Panc1 (cell line): ENCODE measurements around the gene FBLN2. TPM values are rescaled to one million over a fixed set of nuclear protein-coding genes. Genes with fewer than 3 reads are reported as not detected.

Experiments
- ATAC-seq: fragments of 200-7000 bp; cut with Tn5 transposase; 2 replicates; pipeline ENCODE4 v1.9.1; 2020; ENCODE audit warnings: mild to moderate bottlenecking, moderate library complexity
- BruUV-seq: library from RNA; stranded (reverse); fragments of 400-500 nt; replicated peaks from 2 replicates; lab custom pipeline; 2021; lab: Mats Ljungman, UMichigan
- CTCF ChIA-PET: fragments of 300-600 bp; sonication (Branson Sonifier 250); formaldehyde crosslinking; loops from one replicate; lab custom pipeline; 2022; ENCODE audit warnings: antibody characterized with exemption; lab: Charles Lee
- POLR2A ChIA-PET: fragments of 300-600 bp; sonication (Branson Sonifier 250); formaldehyde crosslinking; loops from one replicate; lab custom pipeline; 2022; ENCODE audit warnings: antibody characterized with exemption; lab: Charles Lee
- DNase-seq: peaks from one replicate; pipeline ENCODE4 v3.0.0-alpha.2; 2010; ENCODE audit warnings: low read depth, low spot score
- H3K27ac ChIP-seq: 2 replicates; pipeline ENCODE4 v1.5.1; 2011; ENCODE audit warnings: mild to moderate bottlenecking, low read length, inconsistent platforms
- H3K27me3 ChIP-seq: fragments of 200-500 bp; sonication (Bioruptor generic); 2 replicates; pipeline ENCODE4 v1.6.0; 2014; ENCODE audit warnings: low read length, inconsistent platforms; ENCODE audit not compliant: control insufficient read depth, insufficient read depth
- H3K36me3 ChIP-seq: fragments of 200-500 bp; sonication (Bioruptor generic); 2 replicates; pipeline ENCODE4 v1.5.1; 2014; ENCODE audit warnings: inconsistent platforms, mild to moderate bottlenecking, low read length, moderate library complexity; ENCODE audit not compliant: control insufficient read depth, insufficient read depth
- H3K4me1 ChIP-seq: 2 replicates; pipeline ENCODE4 v1.5.1; 2011; ENCODE audit warnings: inconsistent platforms, mild to moderate bottlenecking, low read length, moderate library complexity; ENCODE audit not compliant: control insufficient read depth, insufficient read depth
- H3K4me3 ChIP-seq, 2 experiments: 2 replicates each; pipeline ENCODE4 v1.5.1; 2011 to 2012; ENCODE audit warnings: low read depth in 2 of 2, low read length in 2 of 2, mild to moderate bottlenecking in 2 of 2, inconsistent platforms in 1 of 2, moderate library complexity in 1 of 2
- H3K9me3 ChIP-seq: fragments of 200-500 bp; sonication (Bioruptor generic); 2 replicates; pipeline ENCODE4 v1.5.1; 2014; ENCODE audit warnings: low read depth, mild to moderate bottlenecking, inconsistent platforms, low read length, moderate library complexity; ENCODE audit not compliant: control insufficient read depth, insufficient read depth
- CTCF ChIP-seq: fragments of 450-650 bp; IDR thresholded peaks from 2 replicates; pipeline ENCODE4 v1.5.1; 2017; ENCODE audit warnings: mild to moderate bottlenecking
- REST ChIP-seq, 2 experiments: IDR thresholded peaks; 2 replicates each; pipeline ENCODE4 v1.6.1; 2011 to 2012; ENCODE audit warnings: low read depth in 2 of 2, control low read depth in 1 of 2, low read length in 1 of 2, mild to moderate bottlenecking in 1 of 2, moderate library complexity in 1 of 2; ENCODE audit not compliant: insufficient read depth in 1 of 2
- in situ Hi-C: cut with HindIII; loops from 2 replicates; pipeline ENCODE4 v1.10.0; 2016; ENCODE audit warnings: low sequenced_read_pairs, low pct_unique_long_range_greater_than_20kb
- intact Hi-C: fragments of 100-400 bp; cut with micrococcal nuclease; formaldehyde crosslinking; loops from one replicate; pipeline ENCODE4 v1.10.0; 2022; ENCODE audit not compliant: unreplicated experiment
- total RNA-seq: library from RNA; stranded (reverse); gene quantifications from one replicate; pipeline ENCODE4 v1.2.1, GENCODE V29; 2021; ENCODE audit not compliant: unreplicated experiment

Gene FBLN2
- total RNA-seq, 1 experiment from 2014 or later, result 0.44 TPM

- H3K27ac ChIP-seq, result no peak overlapping the region
- POLR2A ChIA-PET, result no interaction called here
Measured at GRCh38 chr3:13648060-13649001, 99.4 kb downstream of the FBLN2 start.

More at GRCh38 chr3:13648060-13649001, 99.4 kb downstream of the FBLN2 start:
- peak; percentile 84 for ATAC-seq
- no peaks in the 10 kb centered on the region for H3K36me3 ChIP-seq
- CTCF ChIA-PET, result interaction anchor here (0.7 to 2.0 kb wide), 6 partner anchors 145 to 232 kb away, joined by 3 to 44 read pairs (median 8); partner anchors contain the start of gene WNT7A
- no peaks in the 10 kb centered on the region; the same call in 1 of the 2 replicates for H3K4me1 ChIP-seq
- intact Hi-C loops (loop anchor here (1.0 kb wide), 1 partner anchor 152 kb away; no protein-coding TSS in a partner anchor), in situ Hi-C loops (no loop called here)
- peak; percentile 47 for DNase-seq
- H3K9me3 ChIP-seq, result no peaks in the 10 kb centered on the region
- no peak overlapping the region for H3K4me3 ChIP-seq
- no peak for TF ChIP-seq REST (IDR thresholded peaks at IDR 0.05; ENCODE audit: insufficient read depth in 1 of 2, low read depth in 2 of 2, low read length in 1 of 2)
- peak; percentile 95 for TF ChIP-seq CTCF
- no peaks in the 10 kb centered on the region for H3K27me3 ChIP-seq
- no TSS peak for BruUV-seq
